HG03565 (cell line): Measurements from ENCODE around the gene NELFB.
A peak's percentile ranks its signal among the peaks of the same experiment; 100 is the strongest.

Experiments
- ATAC-seq: cut with Tn5 transposase; IDR thresholded peaks from one replicate; pipeline ENCODE4 v1.9.1; 2021; ENCODE audit warnings: mild to moderate bottlenecking, moderate library complexity; ENCODE audit not compliant: unreplicated experiment

The NELFB gene

GRCh38 chr9:137223078-137223970 lies 31.8 kb upstream of the NELFB start:
- ATAC-seq, result peak; percentile 68

DNA sequence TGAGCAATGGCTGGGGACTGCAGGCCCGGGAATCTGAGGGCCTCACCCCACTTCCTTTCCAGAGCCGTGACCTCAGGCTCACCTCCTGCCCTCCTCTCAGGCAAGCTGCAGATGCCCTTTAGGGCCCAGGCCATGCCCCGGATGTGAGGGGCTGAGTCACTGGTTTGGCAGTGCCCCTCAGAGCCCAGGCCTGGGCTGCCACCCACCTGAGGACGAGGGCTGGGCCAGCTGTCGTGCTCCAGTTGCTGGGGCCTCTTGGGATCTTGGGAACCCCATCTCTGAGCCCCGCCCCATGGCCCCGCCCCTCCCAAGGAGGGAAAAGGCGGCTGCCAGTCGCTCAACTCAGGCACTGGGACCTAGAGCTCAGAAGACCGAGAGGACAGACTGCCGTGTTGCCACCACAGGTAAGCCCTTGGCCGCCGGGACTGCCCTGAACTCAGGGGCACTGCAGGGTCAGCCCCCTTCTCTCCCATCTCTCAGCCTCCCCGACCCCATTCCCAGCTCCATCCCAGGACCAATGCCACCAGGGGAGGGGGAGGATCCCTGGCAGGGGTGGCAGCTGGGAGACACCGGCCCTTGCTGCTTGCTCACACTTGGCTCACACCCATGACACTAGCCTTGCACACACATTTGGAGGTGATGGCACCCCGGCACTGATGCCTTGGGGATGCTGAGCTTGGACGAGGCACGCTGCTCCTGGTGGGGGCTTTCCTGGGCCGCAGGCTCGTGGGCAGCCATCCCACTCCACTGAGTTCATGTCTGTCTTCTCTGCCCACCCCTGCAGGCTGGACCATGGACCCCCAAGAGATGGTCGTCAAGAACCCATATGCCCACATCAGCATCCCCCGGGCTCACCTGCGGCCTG lies 30.1 kb upstream of the NELFB start, which contains the start of gene CYSRT1:
TSS of gene CYSRT1 (plus strand) at position 345 of the 865 bp plus-strand sequence. CDS start at position 793, 448 bp downstream.
- ATAC-seq, result no peak

DNA sequence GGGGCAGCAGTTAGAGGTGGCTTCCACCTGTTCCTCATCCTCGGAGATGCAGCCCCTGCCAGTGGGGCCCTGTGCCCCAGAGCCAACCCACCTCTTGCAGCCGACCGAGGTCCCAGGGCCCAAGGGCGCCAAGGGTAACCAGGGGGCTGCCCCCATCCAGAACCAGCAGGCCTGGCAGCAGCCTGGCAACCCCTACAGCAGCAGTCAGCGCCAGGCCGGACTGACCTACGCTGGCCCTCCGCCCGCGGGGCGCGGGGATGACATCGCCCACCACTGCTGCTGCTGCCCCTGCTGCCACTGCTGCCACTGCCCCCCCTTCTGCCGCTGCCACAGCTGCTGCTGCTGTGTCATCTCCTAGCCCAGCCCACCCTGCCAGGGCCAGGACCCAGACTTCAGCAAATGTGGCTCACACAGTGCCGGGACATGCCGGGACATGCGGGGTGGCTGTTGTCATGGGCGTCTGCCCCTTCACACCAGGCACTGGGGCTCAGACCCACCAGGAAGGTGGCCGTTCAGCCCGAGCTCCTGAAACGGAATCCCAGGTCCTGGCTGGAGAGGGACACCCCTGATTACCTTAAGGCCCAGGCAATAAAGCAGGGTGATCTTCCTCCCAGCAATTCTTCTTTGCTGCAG lies 29.3 kb upstream of the NELFB start:
- ATAC-seq, result no peak

- no peak for ATAC-seq
Measured at GRCh38 chr9:137226338-137227053, 28.6 kb upstream of the NELFB start.

- ATAC-seq, result no peak
Measured at GRCh38 chr9:137227054-137227852, 27.9 kb upstream of the NELFB start, which contains the start of gene RNF224. Gene RNF224, plus strand, starts transcription at chr9:137227502. Its CDS starts 834 bp downstream, at chr9:137228336.

DNA sequence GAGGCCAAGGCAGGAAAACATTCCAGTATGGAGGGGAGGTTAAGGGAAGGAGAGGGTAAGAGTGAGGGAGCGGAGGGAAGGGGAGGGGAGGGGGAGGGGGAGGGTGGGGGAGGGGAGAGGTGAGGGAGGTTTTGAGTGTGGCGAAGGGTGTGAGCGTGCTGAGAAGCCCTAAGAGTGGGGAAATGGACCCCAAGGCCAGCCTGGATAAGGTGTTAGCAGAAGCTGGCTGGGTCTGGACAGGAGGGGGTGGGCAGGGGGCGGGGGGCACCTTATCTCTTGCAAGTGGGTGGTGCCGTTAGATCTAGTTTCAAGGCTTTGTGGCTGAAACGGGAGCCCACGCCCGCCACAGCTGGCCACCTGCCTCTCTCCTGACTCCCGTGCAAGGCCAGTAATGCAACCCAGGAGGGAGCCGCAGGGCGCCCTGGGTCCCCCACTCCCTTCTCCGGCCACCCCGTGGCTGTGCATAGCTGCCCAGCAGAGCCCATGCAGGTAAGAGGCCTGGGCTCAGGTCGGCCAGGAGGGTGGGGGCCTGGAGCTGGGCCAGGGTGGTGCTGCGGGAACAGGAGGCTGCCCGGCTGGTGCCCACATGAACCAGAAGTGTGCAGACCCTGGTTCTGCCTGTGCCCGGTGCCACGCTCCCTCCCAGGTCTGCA lies 27.1 kb upstream of the NELFB start:
- ATAC-seq, result no peak

GRCh38 chr9:137228506-137228967 lies 26.6 kb upstream of the NELFB start:
- ATAC-seq, result no peak

- no peak for ATAC-seq
Measured at GRCh38 chr9:137228968-137229896, 25.9 kb upstream of the NELFB start.

- no peak for ATAC-seq
Measured at GRCh38 chr9:137229903-137230704, 25.0 kb upstream of the NELFB start.

DNA sequence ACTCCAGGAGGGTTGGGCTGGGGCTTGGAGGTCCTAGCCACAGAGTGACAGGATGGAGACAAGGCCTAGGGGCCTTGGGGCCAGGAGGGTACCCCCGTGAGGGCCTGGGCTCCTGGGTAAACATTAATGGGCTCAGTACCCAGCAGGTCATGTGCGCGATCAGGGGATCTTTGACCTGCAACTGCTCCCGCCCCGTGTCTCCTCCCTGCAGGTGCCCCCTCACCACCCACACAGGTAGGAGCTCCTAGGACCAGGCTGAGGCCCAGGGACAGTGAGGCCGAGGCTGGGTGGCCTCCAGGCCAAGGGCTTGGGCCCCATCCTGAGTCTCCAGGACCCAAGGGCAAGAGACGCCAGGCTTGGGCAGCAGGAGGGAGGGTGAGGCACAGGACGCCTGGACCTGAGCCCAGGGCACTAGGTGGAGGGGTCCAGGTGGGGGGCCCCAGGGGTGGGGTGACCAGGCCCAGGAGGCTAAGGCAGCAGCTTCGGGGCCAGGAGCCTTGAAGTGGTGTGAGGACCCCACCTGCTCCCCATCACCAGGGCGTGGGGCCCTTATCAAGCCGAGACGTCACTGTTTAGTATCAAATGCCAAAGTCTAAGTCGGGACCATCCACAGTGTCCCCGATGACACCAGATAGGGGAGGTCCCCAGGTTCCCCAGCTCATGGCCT lies 24.3 kb upstream of the NELFB start, which contains the start of gene SLC34A3:
TSS of gene SLC34A3 (plus strand) at position 197 of the 667 bp plus-strand sequence. CDS start 802 bp downstream, outside the sequence.
- no peak for ATAC-seq

GRCh38 chr9:137231372-137232039 lies 23.6 kb upstream of the NELFB start:
- ATAC-seq, result no peak

DNA sequence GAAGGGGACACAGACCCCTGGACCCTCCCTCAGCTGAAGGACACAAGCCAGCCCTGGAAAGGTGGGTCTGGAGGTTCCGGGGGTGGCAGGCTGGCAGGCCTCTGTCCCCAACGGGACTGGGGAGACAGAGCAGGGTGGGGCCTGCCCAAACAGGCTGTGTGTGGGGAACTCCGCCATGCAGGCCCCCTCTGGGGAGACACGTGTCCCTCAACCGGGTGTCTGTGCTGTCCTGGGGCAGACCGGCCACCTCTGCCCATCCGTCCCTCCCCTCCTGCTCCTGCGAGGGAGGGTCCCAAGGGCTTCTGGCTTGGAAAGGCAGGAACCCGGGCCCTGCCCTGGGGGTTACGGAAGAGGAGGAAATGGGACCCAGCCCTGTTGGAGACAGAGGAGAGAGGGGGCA lies 23.0 kb upstream of the NELFB start:
- no peak for ATAC-seq

DNA sequence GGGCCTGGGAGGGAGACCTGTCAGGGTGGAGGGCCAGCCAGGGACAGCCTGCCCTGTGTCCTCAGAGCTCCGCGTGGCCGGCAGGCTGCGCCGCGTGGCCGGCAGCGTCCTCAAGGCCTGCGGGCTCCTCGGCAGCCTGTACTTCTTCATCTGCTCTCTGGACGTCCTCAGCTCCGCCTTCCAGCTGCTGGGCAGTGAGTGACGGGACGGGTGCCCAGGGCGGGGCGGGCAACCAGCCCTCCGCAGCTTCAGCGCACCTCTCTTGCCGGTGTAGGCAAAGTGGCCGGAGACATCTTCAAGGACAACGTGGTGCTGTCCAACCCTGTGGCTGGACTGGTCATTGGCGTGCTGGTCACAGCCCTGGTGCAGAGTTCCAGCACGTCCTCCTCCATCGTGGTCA lies 22.6 kb upstream of the NELFB start:
- no peak for ATAC-seq

GRCh38 chr9:137233143-137233980 lies 21.8 kb upstream of the NELFB start:
- ATAC-seq, result no peak
